Karpas-422 (cell line): ENCODE results near the gene MAPK6. TPM values are rescaled to one million over a fixed set of nuclear protein-coding genes. Genes with fewer than 3 reads are reported as not detected.
A peak's percentile ranks its signal among the peaks of the same experiment; 100 is the strongest.

Experiments
- DNase-seq: peaks from one replicate; pipeline ENCODE4 v3.0.0-alpha.2; 2015
- H2AFZ ChIP-seq: fragments of 200-600 bp; sonication (generic); 2 replicates; pipeline ENCODE4 v1.6.1; 2014; ENCODE audit warnings: antibody characterized with exemption, low read length, mixed read lengths
- H3K27ac ChIP-seq: fragments of 200-600 bp; sonication (generic); 2 replicates; pipeline ENCODE4 v1.5.1; 2014; ENCODE audit warnings: mild to moderate bottlenecking, low read length, moderate library complexity
- H3K27me3 ChIP-seq: fragments of 200-600 bp; sonication (generic); 2 replicates; pipeline ENCODE4 v1.6.1; 2014; ENCODE audit warnings: low read length, mixed read lengths
- H3K36me3 ChIP-seq: fragments of 200-600 bp; sonication (generic); 2 replicates; pipeline ENCODE4 v1.6.1; 2014; ENCODE audit warnings: low read length, mixed read lengths; ENCODE audit not compliant: insufficient read depth
- H3K4me1 ChIP-seq: fragments of 200-600 bp; sonication (generic); 2 replicates; pipeline ENCODE4 v1.6.1; 2014; ENCODE audit warnings: mild to moderate bottlenecking, low read length, mixed read lengths
- H3K4me2 ChIP-seq: fragments of 200-600 bp; sonication (generic); 2 replicates; pipeline ENCODE4 v1.6.1; 2014; ENCODE audit warnings: low read length, low read depth, mild to moderate bottlenecking; ENCODE audit not compliant: poor library complexity, severe bottlenecking
- H3K4me3 ChIP-seq: fragments of 200-600 bp; sonication (generic); 2 replicates; pipeline ENCODE4 v1.5.1; 2014; ENCODE audit warnings: mild to moderate bottlenecking, antibody characterized with exemption, low read length, mixed read lengths
- H3K79me2 ChIP-seq: fragments of 200-600 bp; sonication (generic); 2 replicates; pipeline ENCODE4 v1.6.1; 2014; ENCODE audit warnings: mild to moderate bottlenecking, low read length, mixed read lengths
- H3K9ac ChIP-seq: fragments of 200-600 bp; sonication (generic); 2 replicates; pipeline ENCODE4 v1.6.0; 2014; ENCODE audit warnings: low read length
- H3K9me2 ChIP-seq: fragments of 200-600 bp; sonication (generic), shearing (Covaris generic); replicated peaks from 2 replicates; pipeline ENCODE4 v1.6.0; 2014; ENCODE audit warnings: mild to moderate bottlenecking, low read length, moderate library complexity; ENCODE audit not compliant: insufficient read depth
- H3K9me3 ChIP-seq: fragments of 300-700, 200-600 bp; sonication (generic); 2 replicates; pipeline ENCODE4 v1.6.1; 2014; ENCODE audit warnings: low read length, mixed read lengths
- H4K20me1 ChIP-seq: fragments of 200-600 bp; sonication (generic); 2 replicates; pipeline ENCODE4 v1.6.1; 2014; ENCODE audit warnings: mild to moderate bottlenecking, antibody characterized with exemption, low read length, low read depth; ENCODE audit not compliant: insufficient read depth
- total RNA-seq: library from RNA; depleted of rRNA; stranded (reverse); fragments of >200 nt; shearing (Covaris generic); gene quantifications from 2 replicates; pipeline ENCODE4 v1.2.3, GENCODE V29; 2014; ENCODE audit warnings: low replicate concordance

Gene MAPK6
- total RNA-seq, 1 experiment from 2014 or later, result 24.7 TPM

DNA sequence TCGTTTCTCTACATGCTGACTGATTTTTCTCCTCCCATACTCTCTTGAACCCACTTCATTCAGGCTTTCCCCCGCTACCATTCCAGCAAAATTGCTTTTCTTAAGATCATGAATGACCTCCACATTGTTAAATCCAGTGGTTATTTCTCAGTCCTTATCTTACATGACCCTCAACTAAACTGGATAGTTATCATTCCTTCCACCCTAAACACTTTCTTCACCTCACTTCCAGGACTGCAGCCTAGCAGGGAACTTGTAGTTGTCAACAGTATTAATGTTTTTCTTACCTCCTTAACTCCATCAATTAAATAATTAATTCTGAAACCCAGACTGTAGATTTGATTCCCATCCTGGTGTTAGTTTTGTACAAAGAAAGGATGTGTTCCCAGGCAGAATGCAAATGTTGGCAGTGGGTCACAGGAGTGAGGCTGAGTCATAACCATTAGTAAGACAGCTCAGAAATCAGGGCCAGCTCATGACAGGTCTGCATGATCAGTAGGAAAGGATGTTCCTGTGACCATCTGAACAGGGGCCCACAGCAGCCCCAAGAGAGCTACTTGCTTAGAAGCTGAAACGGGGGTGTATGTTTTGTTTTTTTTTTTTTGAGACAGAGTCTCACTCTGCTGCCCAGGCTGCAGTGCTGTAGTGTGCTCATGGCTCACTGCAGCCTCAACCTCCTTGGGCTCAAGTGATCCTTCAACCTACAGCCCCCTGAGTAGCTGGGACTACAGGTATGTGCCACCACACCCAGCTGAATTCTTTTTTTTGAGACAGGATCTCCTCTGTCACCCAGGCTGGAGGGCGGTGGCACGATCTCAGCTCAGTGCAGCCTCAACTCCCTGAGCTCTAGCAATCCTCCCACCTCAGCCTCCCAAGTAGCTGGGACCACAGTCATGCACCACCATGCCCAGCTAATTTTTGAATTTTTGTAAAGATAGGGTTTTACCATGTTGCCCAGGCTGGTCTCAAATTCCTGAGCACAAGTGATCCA, 84.5 kb downstream of the MAPK6 start:
- H3K4me3 ChIP-seq, result no peak overlapping the region
- no peaks in the 10 kb centered on the region for H4K20me1 ChIP-seq
- H3K4me1 ChIP-seq, result peaks cover 18% of the 10 kb centered on the region
- H3K27me3 ChIP-seq, result no peaks in the 10 kb centered on the region
- no peaks in the 10 kb centered on the region for H3K36me3 ChIP-seq
- H2AFZ ChIP-seq, result peak overlapping the region; percentile 78
- H3K4me2 ChIP-seq, result no peak overlapping the region
- H3K9me3 ChIP-seq, result no peaks in the 10 kb centered on the region
- no peaks in the 10 kb centered on the region for H3K9me2 ChIP-seq
- no peak overlapping the region for H3K27ac ChIP-seq
- peak; percentile 59 for DNase-seq
- no peak overlapping the region for H3K9ac ChIP-seq
- H3K79me2 ChIP-seq, result no peaks in the 10 kb centered on the region

DNA sequence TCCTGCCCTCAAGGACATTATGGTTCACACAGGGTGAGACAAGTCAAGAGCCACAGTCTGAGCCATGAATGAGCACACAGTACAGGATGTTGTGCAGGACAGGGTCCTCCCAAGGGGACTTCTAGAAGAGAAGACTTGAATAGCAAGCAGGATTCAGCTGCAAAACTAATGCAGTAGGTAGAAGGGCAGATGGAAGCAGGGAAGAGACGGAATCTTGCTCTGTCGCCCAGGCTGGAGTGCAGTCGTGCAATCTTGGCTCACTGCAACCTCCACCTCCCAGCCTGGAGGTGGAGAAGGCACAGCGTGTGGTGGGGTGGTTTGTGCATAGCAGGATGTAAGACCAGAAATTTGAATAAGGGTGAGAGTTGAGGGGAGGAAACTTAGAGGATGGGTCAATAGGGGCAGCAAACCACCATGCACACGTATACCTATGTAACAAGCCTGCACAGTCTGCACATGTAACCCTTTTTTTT, 85.5 kb downstream of the MAPK6 start:
- Histone ChIP-seq H3K9me3 (no peaks in the 10 kb centered on the region), H2AFZ (no peak overlapping the region), H3K36me3 (no peaks in the 10 kb centered on the region), H3K4me2 (no peak overlapping the region), H3K4me3 (no peak overlapping the region), H3K9ac (no peak overlapping the region), H3K27ac (no peak overlapping the region), H3K4me1 (peaks cover 18% of the 10 kb centered on the region), H4K20me1 (no peaks in the 10 kb centered on the region), H3K27me3 (no peaks in the 10 kb centered on the region), H3K79me2 (no peaks in the 10 kb centered on the region), H3K9me2 (no peaks in the 10 kb centered on the region)
- no peak for DNase-seq

DNA sequence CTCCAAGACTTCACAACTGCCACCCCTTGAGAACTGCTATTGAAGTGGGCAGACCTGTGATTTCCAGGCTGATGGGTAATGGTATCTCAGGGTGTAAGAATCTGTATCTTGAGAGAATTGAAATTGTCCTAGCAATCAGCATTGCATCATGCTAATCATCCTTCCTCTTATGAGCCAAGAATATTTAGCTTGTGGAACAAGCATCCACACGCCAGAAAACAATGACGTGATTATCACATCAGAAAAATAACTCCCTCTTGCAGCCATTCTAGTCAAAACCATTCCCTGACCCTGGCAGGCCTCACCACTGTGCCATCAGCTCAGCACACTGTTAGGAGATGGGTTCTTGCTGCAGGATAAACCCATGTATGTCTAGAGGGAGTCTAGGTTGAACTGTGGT, 86.8 kb downstream of the MAPK6 start:
- H3K79me2 ChIP-seq, result no peaks in the 10 kb centered on the region
- no peaks in the 10 kb centered on the region for H3K27me3 ChIP-seq
- no peaks in the 10 kb centered on the region for H3K9me3 ChIP-seq
- DNase-seq, result no peak
- no peaks in the 10 kb centered on the region for H3K9me2 ChIP-seq
- no peaks in the 10 kb centered on the region for H3K36me3 ChIP-seq
- H3K27ac ChIP-seq, result no peak overlapping the region
- no peak overlapping the region for H2AFZ ChIP-seq
- no peak overlapping the region for H3K9ac ChIP-seq
- no peak overlapping the region for H3K4me2 ChIP-seq
- H4K20me1 ChIP-seq, result no peaks in the 10 kb centered on the region
- H3K4me3 ChIP-seq, result no peak overlapping the region
- H3K4me1 ChIP-seq, result peaks cover 18% of the 10 kb centered on the region

DNA sequence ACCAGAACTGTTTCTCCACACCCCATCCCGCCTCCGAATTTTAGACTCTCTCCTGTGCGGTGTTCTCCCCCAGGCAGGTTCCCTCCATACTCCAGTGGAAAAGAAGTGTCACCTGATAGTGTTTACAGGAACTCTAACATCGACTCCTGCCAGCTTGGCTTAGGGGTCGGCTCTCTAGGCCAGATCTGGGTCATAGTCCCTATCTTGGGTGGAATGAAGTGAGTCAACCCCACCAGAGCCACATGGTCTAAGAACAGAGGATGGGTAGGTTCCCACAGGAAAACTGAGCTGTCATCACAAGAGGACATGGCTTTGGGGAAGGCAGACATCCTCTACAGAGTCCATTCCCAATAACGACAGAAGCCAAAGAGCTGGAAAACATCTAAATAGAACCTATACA, 87.6 kb downstream of the MAPK6 start:
- Histone ChIP-seq H3K9me2 (no peaks in the 10 kb centered on the region), H3K27ac (no peak overlapping the region), H2AFZ (no peak overlapping the region), H3K4me3 (no peak overlapping the region), H3K4me2 (no peak overlapping the region), H3K36me3 (no peaks in the 10 kb centered on the region), H3K9me3 (no peaks in the 10 kb centered on the region), H3K27me3 (no peaks in the 10 kb centered on the region), H3K79me2 (no peaks in the 10 kb centered on the region), H3K4me1 (peaks cover 18% of the 10 kb centered on the region), H3K9ac (no peak overlapping the region), H4K20me1 (no peaks in the 10 kb centered on the region)
- DNase-seq, result no peak

DNA sequence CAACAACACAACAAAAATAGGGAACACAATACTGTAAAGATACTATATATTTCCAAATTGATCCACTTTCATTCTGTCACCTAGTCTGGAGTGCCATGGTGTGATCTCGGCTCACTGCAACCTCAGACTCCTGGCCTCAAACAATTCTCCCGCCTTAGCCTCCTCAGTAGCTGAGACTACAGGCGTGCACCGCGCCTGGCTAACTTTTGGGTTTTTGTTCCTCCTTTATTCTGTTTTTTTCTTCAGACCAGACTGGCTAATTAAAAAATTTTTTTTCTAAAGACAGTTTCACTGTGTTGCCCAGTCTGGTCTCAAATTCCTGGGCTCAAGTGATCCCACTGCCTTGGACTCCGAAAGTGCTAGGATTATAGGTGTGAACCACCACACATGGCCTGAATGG, 88.2 kb downstream of the MAPK6 start:
- Histone ChIP-seq H3K9me2 (no peaks in the 10 kb centered on the region), H3K36me3 (no peaks in the 10 kb centered on the region), H3K27me3 (no peaks in the 10 kb centered on the region), H3K4me1 (peaks cover 13% of the 10 kb centered on the region), H3K9me3 (no peaks in the 10 kb centered on the region), H3K27ac (no peak overlapping the region), H3K9ac (no peak overlapping the region), H2AFZ (no peak overlapping the region), H3K4me3 (no peak overlapping the region), H3K79me2 (no peaks in the 10 kb centered on the region), H4K20me1 (no peaks in the 10 kb centered on the region), H3K4me2 (no peak overlapping the region)
- DNase-seq, result no peak

DNA sequence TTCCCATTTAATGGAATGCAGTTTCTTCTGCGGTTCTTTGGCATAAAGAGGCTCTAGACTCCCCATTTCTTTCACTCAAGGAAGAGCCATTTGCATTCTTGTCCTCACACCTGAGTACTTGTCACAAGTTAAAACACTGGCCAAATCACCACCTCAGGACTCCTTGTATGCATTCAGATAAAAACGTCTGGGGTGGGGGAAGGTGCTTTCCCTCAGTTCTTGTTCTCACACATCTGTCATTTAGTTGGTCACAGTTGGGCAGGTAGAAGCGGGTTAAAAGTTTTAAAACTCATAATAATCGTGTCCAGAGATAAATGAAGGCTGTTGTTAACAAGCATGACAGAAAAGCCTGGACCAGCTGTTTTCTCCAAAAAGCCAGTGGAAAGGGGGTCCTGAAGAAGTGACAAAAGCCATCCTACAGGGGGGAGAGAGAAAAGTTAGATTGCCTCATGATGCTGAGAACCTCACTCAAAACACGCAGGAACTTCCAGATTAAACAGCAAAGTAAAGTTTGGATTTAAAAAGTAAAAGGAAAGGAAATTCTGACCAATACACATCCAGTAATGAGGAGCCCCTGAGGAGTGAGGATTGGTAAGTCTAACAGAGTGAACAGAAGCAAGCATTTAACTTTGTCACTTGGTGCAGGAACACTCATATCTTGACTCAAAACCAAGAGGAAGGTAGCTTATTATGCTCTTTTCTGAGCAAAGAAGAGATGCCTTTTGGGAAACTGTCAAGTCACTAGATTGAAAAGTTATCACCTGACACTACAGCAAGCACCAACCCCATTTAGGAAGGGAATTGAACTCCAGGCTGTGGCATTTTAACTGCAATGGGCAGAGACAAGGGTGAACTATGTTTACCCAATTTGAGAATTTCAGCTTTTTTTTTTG, 90.8 kb downstream of the MAPK6 start:
- Histone ChIP-seq H3K27ac (no peak overlapping the region), H3K9me2 (no peaks in the 10 kb centered on the region), H3K9ac (no peak overlapping the region), H3K79me2 (no peaks in the 10 kb centered on the region), H3K4me2 (no peak overlapping the region), H3K4me1 (no peaks in the 10 kb centered on the region), H3K4me3 (no peak overlapping the region), H2AFZ (no peak overlapping the region), H3K27me3 (no peaks in the 10 kb centered on the region), H4K20me1 (no peaks in the 10 kb centered on the region), H3K36me3 (no peaks in the 10 kb centered on the region), H3K9me3 (no peaks in the 10 kb centered on the region)
- DNase-seq, result no peak

DNA sequence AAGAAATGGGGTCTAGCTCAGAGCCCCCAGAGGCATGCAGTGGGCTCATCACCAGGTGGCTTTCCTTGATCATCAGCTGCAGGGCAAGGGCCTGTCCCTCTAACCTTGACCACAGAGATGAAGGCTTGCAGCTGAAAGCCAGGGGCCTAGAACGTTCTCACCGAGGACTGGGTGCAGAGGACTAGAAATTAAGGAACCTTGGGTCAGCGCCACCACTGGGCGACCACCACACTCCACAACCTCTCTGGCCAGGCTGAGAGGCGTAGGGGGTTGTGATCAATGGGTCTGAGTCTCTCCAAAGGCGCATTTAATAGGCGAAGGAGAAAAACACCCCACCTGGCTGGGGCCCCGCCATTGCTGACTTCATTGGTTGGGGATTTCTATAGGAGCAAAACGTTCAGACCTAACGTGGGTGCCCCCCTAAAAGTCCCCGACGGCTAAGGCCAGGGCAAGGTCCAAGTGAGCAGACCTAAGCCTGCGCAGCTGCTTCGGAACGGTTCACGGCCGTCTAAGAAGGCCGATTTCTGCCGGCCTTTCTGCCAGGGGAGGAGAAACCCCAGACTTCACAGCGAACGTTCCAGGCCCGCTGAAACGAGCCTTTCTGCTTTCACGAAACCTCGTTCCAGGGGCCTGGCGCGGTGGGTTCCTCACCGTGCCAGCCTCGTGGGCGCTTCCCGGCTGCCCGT, 92.6 kb downstream of the MAPK6 start:
- no peak overlapping the region for H3K4me3 ChIP-seq
- no peaks in the 10 kb centered on the region for H3K9me3 ChIP-seq
- H3K4me2 ChIP-seq, result no peak overlapping the region
- H3K4me1 ChIP-seq, result no peaks in the 10 kb centered on the region
- H3K9ac ChIP-seq, result no peak overlapping the region
- no peak overlapping the region for H2AFZ ChIP-seq
- no peaks in the 10 kb centered on the region for H3K79me2 ChIP-seq
- H3K9me2 ChIP-seq, result no peaks in the 10 kb centered on the region
- no peaks in the 10 kb centered on the region for H3K27me3 ChIP-seq
- no peaks in the 10 kb centered on the region for H3K36me3 ChIP-seq
- H4K20me1 ChIP-seq, result no peaks in the 10 kb centered on the region
- no peak overlapping the region for H3K27ac ChIP-seq
- no peak for DNase-seq
